Heart right ventricle (tissue), 16 donors: Measurements from ENCODE around the gene FALEC. TPM values are rescaled to one million over a fixed set of nuclear protein-coding genes. Genes with fewer than 3 reads are reported as not detected.
A peak's percentile ranks its signal among the peaks of the same experiment; 100 is the strongest.
"Not testable (repeated sequence)": the region's sequence is repeated elsewhere in the genome, so short reads cannot be mapped to it uniquely, and the experiment has no call there.

ENCODE experiments used
- ATAC-seq, 8 donors: fragments of 200-7000 bp; cut with Tn5 transposase; one replicate each; pipeline ENCODE4 v1.9.1; 2020; ENCODE audit warnings: mild to moderate bottlenecking in 8 of 8, moderate library complexity in 8 of 8, moderate number of reproducible peaks in 1 of 8
- DNase-seq, 2 donors: peaks; one replicate each; pipeline ENCODE4 v3.0.0-alpha.2; 2020
- H3K27ac ChIP-seq, 10 donors: fragments of 200-600 bp; sonication (generic) in 2 of 10; one replicate each; pipeline versions ENCODE4 v1.5.0 to v1.8.0; 2020 to 2022; ENCODE audit warnings: mild to moderate bottlenecking in 3 of 10
- H3K27me3 ChIP-seq, 7 donors: fragments of 200-600 bp; one replicate each; pipeline ENCODE4 v1.8.0; 2021 to 2022; ENCODE audit warnings: mild to moderate bottlenecking in 2 of 7
- H3K36me3 ChIP-seq, 9 donors: fragments of 200-600 bp; sonication (generic) in 1 of 9; one replicate each; pipeline versions ENCODE4 v1.5.0 to v1.8.0; 2020 to 2022; ENCODE audit warnings: mild to moderate bottlenecking in 2 of 9
- H3K4me1 ChIP-seq, 9 donors: fragments of 200-600 bp; sonication (generic) in 1 of 9; one replicate each; pipeline versions ENCODE4 v1.5.0 to v1.8.0; 2020 to 2022; ENCODE audit warnings: mild to moderate bottlenecking in 4 of 9
- H3K4me3 ChIP-seq, 10 donors: fragments of 200-600 bp; sonication (generic) in 2 of 10; one replicate each; pipeline versions ENCODE4 v1.5.0 to v1.8.0; 2020 to 2022; ENCODE audit warnings: mild to moderate bottlenecking in 7 of 10, moderate library complexity in 2 of 10
- H3K9me3 ChIP-seq, 11 donors: fragments of 200-600 bp in 10 of 11; sonication (generic) in 2 of 11; one replicate each; pipeline versions ENCODE4 v1.5.0 to v1.8.0; 2013 to 2022; ENCODE audit warnings: mild to moderate bottlenecking in 2 of 11, control low read depth in 1 of 11, moderate library complexity in 1 of 11
- WGBS, 2 donors: extraction: QIAGEN DNeasy Blood & Tissue Kit; methylation state at CpG; one replicate each; pipeline ENCODE4 v1.1.7; 2013; ENCODE audit warnings: inconsistent platforms in 1 of 2; 5-methylcytosine and 5-hydroxymethylcytosine counted together
- intact Hi-C, 10 donors: fragments of 100-400 bp; cut with DNase I; formaldehyde crosslinking; loops; one replicate each; pipeline versions ENCODE4 v1.11.1 to v1.14.2; 2022
- polyA plus RNA-seq, 2 donors: library from polyadenylated mRNA; stranded (reverse); fragments of 200-250 nt; gene quantifications; one replicate each; pipeline ENCODE4 v1.2.3, GENCODE V29; 2013
- total RNA-seq, 10 donors: library from RNA; stranded (reverse); fragmentation: NEBNext Ultra II Directional in 3 of 10; extraction: Animal tissue kit (Norgen Biotek cat#: 25700) in 3 of 10; gene quantifications; one replicate each; pipeline versions ENCODE4 v1.2.1 to v1.2.4, GENCODE V29; 2021 to 2023
- TF ChIP-seq, protein P1 (sequence below), 9 donors: fragments of 200-600 bp; sonication (generic) in 2 of 9; IDR thresholded peaks; one replicate each; pipeline versions ENCODE4 v1.5.0 to v1.8.0; 2021 to 2022; ENCODE audit warnings: antibody characterized with exemption in 9 of 9, mild to moderate bottlenecking in 5 of 9, moderate library complexity in 1 of 9
- donor health status: Arrhythmogenic right ventricular cardiomyopathy.
- donor health status: ischemic (EF 13 %, LVEDD 7.1; RV severe dilation, severe dysfunction).
- donor health status: healthy with polysubstance abuse.
- donor health status: DM: no; HTN: yes; CAD: no.
- donor health status: DM: no; HTN: no; CAD: no.
- donor health status: ischemic (EF 25% LVEDD 6.9; RV normal size, moderate dysfunction).
- donor health status: ischemic (EF 25% LVEDD 5.7; RV mildly dilated, moderate dysfunction).
- donor health status: healthy.
- donor health status: DM: yes; HTN: yes; CAD: no.
- donor health status: Ischemic cardiomyopathy.
- donor health status: ischemic (EF 35%, LVEDD 5.7; RV mildly dilated, moderate dysfunction).
- donor health status: nonischemic (EF 11% LVEDD 7.7; RV severe dilation, severe dysfunction).
- donor health status: DM: yes; HTN: yes; CAD: no.
- donor health status: PGD.
- donor health status: ischemic (EF 29% LVEDD 5.4; RV normal size, mild dysfunction).
- donor health status: nonischemic (EF 23%, LVEDD 6.1; RV moderate dilation, normal function).

The FALEC gene
- total and polyA plus RNA-seq, 12 donors, result 0.46 to 0.60 TPM; not detected in 10

DNA sequence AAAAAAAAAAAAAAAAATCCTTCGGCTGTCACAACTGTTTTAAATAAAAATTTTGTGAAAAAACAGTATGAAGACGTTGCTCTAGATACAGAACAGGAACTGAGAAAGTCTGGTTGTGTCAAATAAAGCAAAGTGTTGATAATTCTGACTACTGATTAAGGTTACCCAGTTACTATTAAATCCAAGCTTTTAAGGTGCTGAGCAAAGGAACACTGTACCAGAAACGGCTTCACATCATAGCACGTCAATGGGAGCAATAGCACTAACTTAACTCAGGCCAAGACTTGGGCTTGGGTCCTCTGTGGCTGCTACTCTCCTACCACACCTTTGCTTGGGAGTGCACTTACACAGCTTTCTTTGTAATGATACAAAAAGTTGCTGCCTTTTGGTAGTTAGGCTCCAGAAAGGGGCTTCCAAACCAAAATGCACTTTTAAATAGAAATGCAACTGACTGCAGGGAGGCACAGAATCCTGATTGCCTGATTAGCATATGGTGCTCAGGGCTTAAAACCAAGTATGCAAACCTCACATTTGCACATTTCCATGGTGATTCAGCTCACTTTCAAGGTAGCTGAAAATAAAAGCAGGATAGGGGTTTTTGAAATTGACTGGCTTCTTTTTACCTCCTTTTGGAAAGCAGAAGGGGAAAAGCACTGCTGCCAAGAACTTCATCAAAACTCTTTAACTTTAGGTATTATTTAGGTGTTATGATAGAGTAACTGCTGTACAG is 57.5 kb downstream of the FALEC start:
- DNase-seq, result no peak
- TF ChIP-seq, protein P1, sequence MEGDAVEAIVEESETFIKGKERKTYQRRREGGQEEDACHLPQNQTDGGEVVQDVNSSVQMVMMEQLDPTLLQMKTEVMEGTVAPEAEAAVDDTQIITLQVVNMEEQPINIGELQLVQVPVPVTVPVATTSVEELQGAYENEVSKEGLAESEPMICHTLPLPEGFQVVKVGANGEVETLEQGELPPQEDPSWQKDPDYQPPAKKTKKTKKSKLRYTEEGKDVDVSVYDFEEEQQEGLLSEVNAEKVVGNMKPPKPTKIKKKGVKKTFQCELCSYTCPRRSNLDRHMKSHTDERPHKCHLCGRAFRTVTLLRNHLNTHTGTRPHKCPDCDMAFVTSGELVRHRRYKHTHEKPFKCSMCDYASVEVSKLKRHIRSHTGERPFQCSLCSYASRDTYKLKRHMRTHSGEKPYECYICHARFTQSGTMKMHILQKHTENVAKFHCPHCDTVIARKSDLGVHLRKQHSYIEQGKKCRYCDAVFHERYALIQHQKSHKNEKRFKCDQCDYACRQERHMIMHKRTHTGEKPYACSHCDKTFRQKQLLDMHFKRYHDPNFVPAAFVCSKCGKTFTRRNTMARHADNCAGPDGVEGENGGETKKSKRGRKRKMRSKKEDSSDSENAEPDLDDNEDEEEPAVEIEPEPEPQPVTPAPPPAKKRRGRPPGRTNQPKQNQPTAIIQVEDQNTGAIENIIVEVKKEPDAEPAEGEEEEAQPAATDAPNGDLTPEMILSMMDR (IDR thresholded peaks at IDR 0.05), result no peak
- H3K36me3 ChIP-seq, result peaks cover 0 to 88% (median 44%) of the 10 kb centered on the region in 9 donors
- peak overlapping the region; percentile 15 to 100 (median 100) for H3K27ac ChIP-seq
- peak overlapping the region in 6 of 10 donors; percentile 16 to 98 (median 87) for H3K4me3 ChIP-seq
- no peaks in the 10 kb centered on the region for H3K9me3 ChIP-seq
- intact Hi-C loops, result no loop called here
- peaks cover 23 to 84% (median 76%) of the 10 kb centered on the region in 9 donors for H3K4me1 ChIP-seq
- no peaks in the 10 kb centered on the region for H3K27me3 ChIP-seq
- ATAC-seq, result no peak
- 38 to 52% methylated on average over 4 of the region's 4 CpGs for WGBS, 2 donors

DNA sequence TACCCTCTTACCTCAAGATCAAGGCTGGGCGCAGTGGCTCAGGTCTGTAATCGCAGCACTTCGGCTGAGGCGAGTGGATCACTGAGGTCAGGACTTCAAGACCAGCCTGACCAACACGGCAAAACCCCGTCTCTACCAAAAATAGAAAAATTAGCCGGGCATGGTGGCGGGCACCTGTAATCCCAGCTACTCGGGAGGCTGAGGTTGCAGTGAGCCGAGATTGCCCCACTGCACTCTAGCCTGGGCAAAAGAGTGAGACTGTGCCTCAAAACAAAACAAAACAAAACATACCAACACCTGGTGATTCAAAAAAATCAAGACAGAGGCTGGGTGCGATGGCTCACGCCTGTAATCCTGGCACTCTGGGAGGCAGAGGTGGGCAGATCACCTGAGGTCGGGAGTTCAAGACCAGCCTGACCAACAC is 58.1 kb downstream of the FALEC start:
- Histone ChIP-seq H3K4me3 (peak overlapping the region in 6 of 10 donors; percentile 16 to 99 (median 95)), H3K4me1 (peaks cover 19 to 78% (median 71%) of the 10 kb centered on the region in 9 donors), H3K27ac (peak overlapping the region; percentile 15 to 100 (median 100)), H3K36me3 (peaks cover 0 to 94% (median 46%) of the 10 kb centered on the region in 9 donors)
- H3K9me3 ChIP-seq, ATAC-seq, DNase-seq, H3K27me3 ChIP-seq, intact Hi-C loops: not testable (repeated sequence)
- 73 to 89% methylated on average over 13 of the region's 13 CpGs for WGBS, 2 donors

- TF ChIP-seq, protein P1 (IDR thresholded peaks at IDR 0.05), result no peak
- DNase-seq (no peak), ATAC-seq (no peak)
- Histone ChIP-seq H3K9me3 (no peaks in the 10 kb centered on the region), H3K36me3 (peaks cover 0 to 95% (median 46%) of the 10 kb centered on the region in 9 donors), H3K27ac (peak overlapping the region; percentile 40 to 100 (median 100)), H3K27me3 (no peaks in the 10 kb centered on the region), H3K4me1 (peaks cover 14 to 70% (median 66%) of the 10 kb centered on the region in 9 donors), H3K4me3 (peak overlapping the region; percentile 82 to 99 (median 96))
- intact Hi-C loops, result loop anchor here in 3 of 10 donors (5.0 kb wide), 3 partner anchors 38 to 48 kb away; no protein-coding TSS in a partner anchor
- 34 to 40% methylated on average over 6 of the region's 6 CpGs for WGBS, 2 donors
Measured at GRCh38 chr1:150574260-150575071, 58.9 kb downstream of the FALEC start.

GRCh38 chr1:150575072-150575489 is 59.5 kb downstream of the FALEC start:
- intact Hi-C loops, result loop anchor here in 3 of 10 donors (5.0 kb wide), 3 partner anchors 37 to 47 kb away; no protein-coding TSS in a partner anchor
- Histone ChIP-seq H3K27ac (peak overlapping the region; percentile 69 to 100 (median 100)), H3K27me3 (no peaks in the 10 kb centered on the region), H3K9me3 (no peaks in the 10 kb centered on the region), H3K36me3 (peaks cover 0 to 89% (median 46%) of the 10 kb centered on the region in 9 donors), H3K4me1 (peaks cover 12 to 66% (median 63%) of the 10 kb centered on the region in 9 donors), H3K4me3 (peak overlapping the region; percentile 82 to 99 (median 96))
- peak in 4 of 8 donors; percentile 4 to 43 (median 32) for ATAC-seq
- TF ChIP-seq, protein P1 (IDR thresholded peaks at IDR 0.05), result no peak
- 12 to 15% methylated on average over 4 of the region's 4 CpGs for WGBS, 2 donors
- no peak for DNase-seq
